Right atrium auricular region (tissue), 2 donors: ENCODE measurements around the gene GMFB. TPM values are rescaled to one million over a fixed set of nuclear protein-coding genes. Genes with fewer than 3 reads are reported as not detected.

Source experiments
- DNase-seq: peaks from one replicate; pipeline ENCODE4 v3.0.0-alpha.2; 2019; ENCODE audit warnings: low spot score
- H3K27ac ChIP-seq, 2 donors: fragments of 200-600 bp; sonication (generic); 1 replicate in 1 of 2; 2 replicates in 1 of 2; pipeline ENCODE4 v1.5.1; 2016 to 2019
- H3K27me3 ChIP-seq, 2 donors: fragments of 200-600 bp; sonication (generic); one replicate each; pipeline versions ENCODE4 v1.5.1 to v1.6.0; 2017 to 2019
- H3K36me3 ChIP-seq: fragments of 200-600 bp; sonication (generic); one replicate; pipeline ENCODE4 v1.5.1; 2016
- H3K4me1 ChIP-seq, 2 donors: fragments of 200-600 bp; sonication (generic); one replicate each; pipeline versions ENCODE4 v1.5.1 to v1.6.0; 2017 to 2019
- H3K4me3 ChIP-seq, 2 donors: fragments of 200-600 bp; sonication (generic); 1 replicate in 1 of 2; 2 replicates in 1 of 2; pipeline ENCODE4 v1.5.1; 2017 to 2019; ENCODE audit warnings: mild to moderate bottlenecking in 1 of 2, moderate library complexity in 1 of 2
- H3K9me3 ChIP-seq, 2 donors: fragments of 200-600 bp; sonication (generic); one replicate each; pipeline ENCODE4 v1.5.1; 2019
- CTCF ChIP-seq, 2 donors: fragments of 200-600 bp; sonication (generic); IDR thresholded peaks; one replicate each; pipeline ENCODE4 v1.5.1; 2019; ENCODE audit warnings: antibody characterized with exemption in 2 of 2
- total RNA-seq, 2 donors: library from RNA; depleted of rRNA; stranded (reverse); fragments of >200 nt; gene quantifications; one replicate each; pipeline ENCODE4 v1.1.0, GENCODE V29; 2016

The GMFB gene
- total RNA-seq, 2 donors from 2014 or later = 28.0 to 29.4 TPM

DNA sequence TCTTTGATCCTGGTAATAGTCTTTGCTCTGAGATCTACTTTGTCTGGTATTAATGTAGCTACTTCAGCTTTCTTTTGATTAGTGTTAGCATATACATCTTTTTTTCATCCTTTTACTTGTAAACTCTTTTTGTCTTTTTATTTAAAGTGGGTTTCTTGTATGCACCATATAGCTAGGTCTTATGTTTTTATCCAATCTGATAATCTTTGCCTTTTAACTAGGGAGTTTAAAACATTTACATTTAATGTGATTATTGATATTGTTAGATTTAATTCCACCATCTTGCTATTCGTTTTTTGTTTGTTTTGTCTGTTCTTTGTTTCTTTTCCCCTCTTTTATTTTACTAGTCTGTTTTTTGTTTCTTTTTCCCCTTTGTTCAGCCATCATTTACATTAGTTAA, 26.9 kb upstream of the GMFB start:
- no peaks in the 10 kb centered on the region for H3K27me3 ChIP-seq
- peaks cover 0 to 24% of the 10 kb centered on the region in 2 donors for H3K4me1 ChIP-seq
- peaks cover 0 to 10% of the 10 kb centered on the region in 2 donors for H3K9me3 ChIP-seq
- TF ChIP-seq CTCF (IDR thresholded peaks at IDR 0.05) = no peak
- no peak overlapping the region for H3K4me3 ChIP-seq
- H3K27ac ChIP-seq = no peak overlapping the region
- DNase-seq = no peak
- peaks cover 6% of the 10 kb centered on the region for H3K36me3 ChIP-seq

DNA sequence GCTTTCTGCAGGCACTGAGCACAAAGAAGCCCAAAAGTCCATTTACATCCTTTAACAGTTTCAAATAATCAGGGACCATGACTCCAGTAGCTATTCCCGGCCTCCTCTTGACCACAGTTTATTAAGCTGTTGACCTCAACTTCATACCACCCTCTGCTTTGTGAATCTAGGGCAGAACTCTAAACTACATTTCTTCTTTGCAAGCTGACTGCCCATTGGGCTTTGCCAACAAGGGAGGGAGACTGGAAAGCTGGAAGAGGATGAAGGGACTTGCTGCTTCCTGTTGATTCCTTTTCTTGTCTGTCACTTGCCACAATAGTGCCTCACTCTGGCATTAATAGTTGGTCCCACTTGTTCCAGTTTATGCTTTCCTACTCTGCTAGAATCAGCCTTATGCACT, 23.6 kb upstream of the GMFB start:
- DNase-seq = no peak
- no peaks in the 10 kb centered on the region for H3K27me3 ChIP-seq
- peaks cover 0 to 32% of the 10 kb centered on the region in 2 donors for H3K4me1 ChIP-seq
- TF ChIP-seq CTCF (IDR thresholded peaks at IDR 0.05) = no peak
- peak overlapping the region in 1 of 2 donors; percentile 1 for H3K27ac ChIP-seq
- H3K4me3 ChIP-seq = no peak overlapping the region
- H3K36me3 ChIP-seq = peaks cover 6% of the 10 kb centered on the region
- H3K9me3 ChIP-seq = peaks cover 0 to 10% of the 10 kb centered on the region in 2 donors

DNA sequence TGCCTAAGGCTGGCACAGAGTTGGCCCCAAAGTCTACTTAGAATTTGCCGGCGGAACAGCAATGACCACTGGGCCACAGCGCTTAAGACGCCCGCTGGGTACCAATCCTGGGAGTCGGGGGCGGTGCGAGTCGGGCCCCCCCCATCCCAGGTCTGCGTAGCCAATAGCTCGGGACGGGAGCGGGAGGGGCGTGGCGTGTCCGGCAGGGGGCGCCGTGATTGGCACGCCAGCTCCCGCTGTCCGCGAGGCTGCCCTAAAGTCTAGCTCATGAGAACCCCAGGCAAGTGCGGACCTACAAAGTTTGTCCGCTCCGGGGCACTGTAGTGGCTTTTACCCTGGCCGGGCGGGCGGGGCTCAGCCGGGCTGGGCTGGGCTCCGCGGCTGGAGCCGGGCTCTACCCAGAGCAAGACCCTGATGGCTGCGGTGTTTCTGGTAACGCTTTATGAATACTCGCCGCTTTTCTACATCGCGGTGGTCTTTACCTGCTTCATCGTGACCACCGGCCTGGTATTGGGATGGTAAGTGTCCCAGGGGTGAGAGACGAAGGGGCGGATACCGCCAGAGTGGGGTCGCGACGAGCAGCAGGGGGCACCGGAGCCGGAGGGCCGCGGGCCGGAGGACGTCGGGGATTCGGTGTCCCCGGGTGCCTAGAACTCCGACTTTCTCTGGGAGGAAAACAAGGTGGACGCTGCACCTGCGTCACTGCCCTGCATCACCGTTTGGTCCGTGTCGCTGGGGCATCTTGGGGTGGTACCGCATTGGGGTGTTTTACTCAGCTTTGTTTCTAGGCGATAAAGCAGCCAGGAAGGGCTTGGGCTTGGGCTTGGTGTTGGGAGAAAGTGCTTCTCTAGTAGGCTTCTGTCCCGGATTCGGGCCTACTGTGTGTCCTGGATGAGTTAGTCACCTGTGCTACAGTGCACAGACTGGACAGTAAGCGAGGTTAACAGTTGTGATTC, 21.0 kb upstream of the GMFB start, which contains the start of gene CGRRF1:
Gene CGRRF1 (plus strand): TSS at position 361 of the 956 bp plus-strand sequence. CDS start 54 bp downstream, at position 415.
- Histone ChIP-seq H3K27me3 (no peaks in the 10 kb centered on the region), H3K9me3 (no peaks in the 10 kb centered on the region), H3K27ac (peak within 1 kb of the TSS; percentile 83 to 93), H3K4me1 (peaks cover 0 to 32% of the 10 kb centered on the region in 2 donors), H3K4me3 (peak within 1 kb of the TSS; percentile 79 to 96), H3K36me3 (no peaks in the 10 kb centered on the region)
- peak; percentile 98 for DNase-seq
- peak; percentile 73 to 86 for TF ChIP-seq CTCF (IDR thresholded peaks at IDR 0.05)

- H3K4me3 ChIP-seq = no peak overlapping the region
- TF ChIP-seq CTCF (IDR thresholded peaks at IDR 0.05) = peak in 1 of 2 donors; percentile 42
- no peaks in the 10 kb centered on the region for H3K9me3 ChIP-seq
- DNase-seq = no peak
- no peaks in the 10 kb centered on the region for H3K36me3 ChIP-seq
- H3K27ac ChIP-seq = no peak overlapping the region
- H3K27me3 ChIP-seq = no peaks in the 10 kb centered on the region
- H3K4me1 ChIP-seq = no peaks in the 10 kb centered on the region
Measured at GRCh38 chr14:54503486-54503885, 14.7 kb upstream of the GMFB start.

GRCh38 chr14:54502602-54503001, 13.8 kb upstream of the GMFB start:
- H3K9me3 ChIP-seq = no peaks in the 10 kb centered on the region
- no peaks in the 10 kb centered on the region for H3K4me1 ChIP-seq
- no peaks in the 10 kb centered on the region for H3K36me3 ChIP-seq
- DNase-seq = no peak
- H3K27ac ChIP-seq = no peak overlapping the region
- H3K27me3 ChIP-seq = no peaks in the 10 kb centered on the region
- TF ChIP-seq CTCF (IDR thresholded peaks at IDR 0.05) = no peak
- no peak overlapping the region for H3K4me3 ChIP-seq
